HL-60/S4 (cell line): ENCODE measurements around the gene TBXAS1.
"Not testable (repeated sequence)": the region's sequence is repeated elsewhere in the genome, so short reads cannot be mapped to it uniquely, and the experiment has no call there.

ENCODE experiments used
- in situ Hi-C: fragments of 300-500 bp; cut with MboI; formaldehyde crosslinking; loops from 2 replicates; pipeline ENCODE4 v1.14.3; 2022; ENCODE audit warnings: low sequenced_read_pairs

Gene TBXAS1

GRCh38 chr7:139825666-139826290 lies 3.3 kb upstream of the TBXAS1 start:
- in situ Hi-C loops = no loop called here

GRCh38 chr7:139827042-139827441 lies 2.0 kb upstream of the TBXAS1 start:
- in situ Hi-C loops = no loop called here

GRCh38 chr7:139828446-139828845 lies 618 bp upstream of the TBXAS1 start:
- in situ Hi-C loops = no loop called here

GRCh38 chr7:139829775-139830117 lies 682 bp downstream of the TBXAS1 start:
- in situ Hi-C loops = no loop called here

GRCh38 chr7:139830292-139830691 lies 1.2 kb downstream of the TBXAS1 start:
- in situ Hi-C loops = no loop called here

- in situ Hi-C loops = no loop called here
Measured at GRCh38 chr7:139830782-139831501, 1.9 kb downstream of the TBXAS1 start.

GRCh38 chr7:139835848-139836247 lies 6.8 kb downstream of the TBXAS1 start:
- in situ Hi-C loops = not testable (repeated sequence)

GRCh38 chr7:139837291-139837690 lies 8.2 kb downstream of the TBXAS1 start:
- in situ Hi-C loops = not testable (repeated sequence)

GRCh38 chr7:139838276-139838675 lies 9.2 kb downstream of the TBXAS1 start:
- in situ Hi-C loops = no loop called here

- in situ Hi-C loops = no loop called here
Measured at GRCh38 chr7:139838876-139839275, 9.8 kb downstream of the TBXAS1 start.

- in situ Hi-C loops = no loop called here
Measured at GRCh38 chr7:139840776-139841175, 11.7 kb downstream of the TBXAS1 start.

GRCh38 chr7:139842401-139843210 lies 13.5 kb downstream of the TBXAS1 start:
- in situ Hi-C loops = no loop called here

GRCh38 chr7:139843211-139843537 lies 14.1 kb downstream of the TBXAS1 start:
- in situ Hi-C loops = not testable (repeated sequence)

GRCh38 chr7:139844779-139845442 lies 15.8 kb downstream of the TBXAS1 start:
- in situ Hi-C loops = no loop called here

GRCh38 chr7:139845443-139845805 lies 16.4 kb downstream of the TBXAS1 start:
- in situ Hi-C loops = no loop called here

GRCh38 chr7:139846297-139846696 lies 17.2 kb downstream of the TBXAS1 start:
- in situ Hi-C loops = no loop called here

GRCh38 chr7:139848274-139848673 lies 19.2 kb downstream of the TBXAS1 start:
- in situ Hi-C loops = no loop called here

- in situ Hi-C loops = no loop called here
Measured at GRCh38 chr7:139850906-139851305, 21.8 kb downstream of the TBXAS1 start.

- in situ Hi-C loops = no loop called here
Measured at GRCh38 chr7:139851770-139852481, 22.9 kb downstream of the TBXAS1 start.

- in situ Hi-C loops = no loop called here
Measured at GRCh38 chr7:139852482-139852845, 23.4 kb downstream of the TBXAS1 start.

- in situ Hi-C loops = no loop called here
Measured at GRCh38 chr7:139853506-139854123, 24.6 kb downstream of the TBXAS1 start.
